H1 (cell line): ENCODE measurements around the gene CMIP. TPM values are rescaled to one million over a fixed set of nuclear protein-coding genes. Genes with fewer than 3 reads are reported as not detected.

Experiments used
- BACH1 ChIP-seq: IDR thresholded peaks from 2 replicates; pipeline ENCODE4 v1.6.1; 2012; ENCODE audit warnings: low read length, improper control_type of control experiment
- TAF7 ChIP-seq: optimal IDR thresholded peaks from 2 replicates; pipeline ENCODE3; 2011; ENCODE audit warnings: low read depth, mild to moderate bottlenecking, inconsistent platforms, low read length, moderate library complexity, borderline replicate concordance
- polyA plus RNA-seq, 7 experiments: library from polyadenylated mRNA; depleted of rRNA in 3 of 7; stranded (reverse) in 5 of 7; unstranded in 2 of 7; fragments of >200 nt in 5 of 7; fragments of 200-250 nt in 2 of 7; gene quantifications; 1 replicate in 5 of 7; 2 replicates in 1 of 7; 4 replicates in 1 of 7; pipeline versions ENCODE4 v1.2.1 to v1.2.3, GENCODE V29; 2011 to 2013; ENCODE audit warnings: missing spikeins in 2 of 7, mixed read lengths in 2 of 7
- total RNA-seq: library from RNA; stranded (reverse); fragmentation: NEBNext Ultra II Directional; extraction: Animal tissue kit (Norgen Biotek cat#: 25700); gene quantifications from 2 replicates; pipeline ENCODE4 v1.2.1, GENCODE V29; 2021

The CMIP gene
- total and polyA plus RNA-seq, 2 of the 8 experiments (the other 6 are each of a cell fraction or from before 2014, with no cell fraction given), result 7.9 to 53.2 TPM

GRCh38 chr16:81745704-81746558, 301.3 kb downstream of the CMIP start (continued):
- TF ChIP-seq BACH1, result no peak
- TF ChIP-seq TAF7, result no peak
